ENCODE data around the gene HAUS1.
"Not testable (repeated sequence)": the region's sequence is repeated elsewhere in the genome, so short reads cannot be mapped to it uniquely, and the experiment has no call there.

The HAUS1 gene

GRCh38 chr18:46156124-46156745, 52.0 kb downstream of the HAUS1 start:
- H3K27ac ChIP-seq, result no peak overlapping the region
- TF ChIP-seq CTCF (IDR thresholded peaks at IDR 0.05) (no peak), ZFX (IDR thresholded peaks at IDR 0.05; ENCODE audit: borderline replicate concordance) (no peak)

- H3K27ac ChIP-seq, result no peak overlapping the region
- no peak for TF ChIP-seq CTCF (IDR thresholded peaks at IDR 0.05)
- TF ChIP-seq ZFX (IDR thresholded peaks at IDR 0.05; ENCODE audit: borderline replicate concordance), result no peak
These were observed 52.7 kb downstream of the HAUS1 start for GRCh38 chr18:46156843-46157242.

GRCh38 chr18:46158499-46158898, 54.3 kb downstream of the HAUS1 start:
- no peak overlapping the region for H3K27ac ChIP-seq
- TF ChIP-seq CTCF (IDR thresholded peaks at IDR 0.05) (no peak), ZFX (IDR thresholded peaks at IDR 0.05; ENCODE audit: borderline replicate concordance) (no peak)

- no peak for TF ChIP-seq CTCF (IDR thresholded peaks at IDR 0.05)
- TF ChIP-seq ZFX (IDR thresholded peaks at IDR 0.05; ENCODE audit: borderline replicate concordance), result no peak
These were observed 56.0 kb downstream of the HAUS1 start for GRCh38 chr18:46160050-46160798.

GRCh38 chr18:46160840-46161239, 56.7 kb downstream of the HAUS1 start:
- H3K27ac ChIP-seq, result not testable (repeated sequence)

More at GRCh38 chr18:46160050-46160798, 56.0 kb downstream of the HAUS1 start:
- H3K27ac ChIP-seq, result no peak overlapping the region

- TF ChIP-seq CTCF (IDR thresholded peaks at IDR 0.05) (no peak), ZFX (IDR thresholded peaks at IDR 0.05; ENCODE audit: borderline replicate concordance) (no peak)
These were observed 57.7 kb downstream of the HAUS1 start for GRCh38 chr18:46161703-46162396.

GRCh38 chr18:46163091-46163490, 58.9 kb downstream of the HAUS1 start:
- TF ChIP-seq ZFX (IDR thresholded peaks at IDR 0.05; ENCODE audit: borderline replicate concordance) (no peak), CTCF (IDR thresholded peaks at IDR 0.05) (no peak)
- no peak overlapping the region for H3K27ac ChIP-seq

More at GRCh38 chr18:46161703-46162396, 57.7 kb downstream of the HAUS1 start:
- no peak overlapping the region for H3K27ac ChIP-seq
